HG03575 (cell line): ENCODE data around the gene MFSD6.
"Not testable (repeated sequence)": the region's sequence is repeated elsewhere in the genome, so short reads cannot be mapped to it uniquely, and the experiment has no call there.

ENCODE experiments used
- ATAC-seq: cut with Tn5 transposase; IDR thresholded peaks from one replicate; pipeline ENCODE4 v1.9.1; 2021; ENCODE audit not compliant: unreplicated experiment, insufficient number of reproducible peaks, low FRiP score; ENCODE audit errors: extremely low read depth

Gene MFSD6

DNA sequence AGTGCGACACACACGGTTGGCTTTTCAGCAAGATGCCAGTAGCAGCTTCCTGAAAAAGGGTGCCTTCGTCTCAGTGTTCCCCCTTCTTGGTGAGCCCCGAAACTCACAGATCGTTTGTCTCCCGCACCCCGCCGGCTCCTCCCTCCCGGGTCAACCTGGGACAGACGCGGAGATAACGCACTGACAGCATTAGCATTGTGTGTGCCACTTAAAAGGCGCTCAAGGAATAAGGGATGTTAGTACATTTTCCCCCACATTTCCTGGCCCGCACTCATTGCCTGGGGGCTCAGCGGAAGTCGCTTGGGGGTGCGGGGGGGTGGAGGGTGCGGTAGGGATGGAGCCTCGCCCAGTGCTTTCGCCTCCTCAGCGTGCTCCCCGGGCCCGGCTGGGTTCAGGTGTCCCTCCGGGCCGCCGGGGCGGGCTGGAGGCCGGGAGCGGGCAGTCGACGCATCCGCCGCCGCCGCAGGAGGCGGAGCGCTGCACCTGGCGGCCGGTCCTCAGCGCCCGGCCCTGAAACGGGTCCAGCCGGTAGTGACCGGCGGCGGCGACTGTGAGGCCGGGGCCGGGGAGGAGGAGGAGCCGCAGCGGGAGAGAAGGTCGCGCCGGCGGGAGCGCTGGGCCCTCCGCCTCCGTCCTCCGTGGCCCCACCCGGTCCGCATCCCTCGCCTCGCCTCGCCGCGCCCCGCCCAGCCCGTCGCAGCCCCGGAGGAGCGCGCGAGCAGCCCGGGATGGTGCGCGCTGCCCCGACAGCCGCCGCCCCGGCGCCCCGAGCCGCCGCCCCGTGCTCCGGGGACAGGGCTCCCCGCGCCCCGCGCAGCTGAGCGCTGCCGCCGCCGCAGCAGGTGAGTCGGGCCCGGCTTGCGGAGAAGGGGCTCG, at the start of gene MFSD6:
Gene MFSD6, plus strand, starts transcription at position 694 of the 876 bp plus-strand sequence. CDS start 27,675 bp downstream, outside the sequence.
- ATAC-seq, result no peak

- not testable (repeated sequence) for ATAC-seq
Measured at GRCh38 chr2:190358655-190359448, 49.3 kb upstream of the MFSD6 start.

DNA sequence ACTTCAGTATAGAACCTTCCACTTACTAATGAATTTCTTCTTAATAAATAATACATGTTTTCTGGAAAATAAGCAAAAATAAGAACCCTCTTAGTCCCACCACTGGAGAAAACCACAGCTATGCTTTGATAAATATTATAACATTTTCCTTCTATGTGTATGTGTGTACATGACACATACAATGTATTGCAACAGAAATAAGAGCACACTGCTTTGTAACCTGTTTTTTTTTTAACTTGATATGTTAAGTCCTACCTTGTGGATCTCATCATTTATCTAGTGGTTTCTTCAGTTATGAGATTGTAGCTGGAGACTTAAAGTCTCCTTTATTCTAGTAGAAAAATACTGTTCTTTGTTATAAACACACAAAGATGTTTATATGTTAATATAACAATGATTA, 47.6 kb upstream of the MFSD6 start:
- no peak for ATAC-seq

DNA sequence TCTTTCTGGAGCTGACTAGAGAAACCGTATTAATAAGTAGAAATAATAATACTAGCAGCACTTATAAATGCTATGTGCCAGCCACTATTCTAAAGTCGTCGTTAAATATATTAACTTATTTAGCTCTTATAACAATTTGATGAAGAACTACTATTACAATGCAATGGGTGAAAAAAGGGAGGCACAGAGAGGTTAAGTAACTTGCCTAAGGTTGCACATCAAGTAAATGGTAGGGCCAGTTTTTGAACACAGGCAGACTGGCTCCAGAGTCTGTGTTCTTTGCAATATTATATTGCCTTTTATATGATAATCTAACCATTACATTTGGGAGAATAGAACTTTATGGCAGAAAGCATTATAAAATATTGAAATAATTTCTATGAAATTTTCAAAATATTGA, 47.2 kb upstream of the MFSD6 start:
- no peak for ATAC-seq

- no peak for ATAC-seq
Measured at GRCh38 chr2:190361572-190361971, 46.6 kb upstream of the MFSD6 start.

- ATAC-seq, result no peak
Measured at GRCh38 chr2:190362894-190363293, 45.3 kb upstream of the MFSD6 start.

GRCh38 chr2:190365499-190366204, 42.5 kb upstream of the MFSD6 start:
- ATAC-seq, result no peak

- ATAC-seq, result no peak
Measured at GRCh38 chr2:190366248-190366753, 41.9 kb upstream of the MFSD6 start.

DNA sequence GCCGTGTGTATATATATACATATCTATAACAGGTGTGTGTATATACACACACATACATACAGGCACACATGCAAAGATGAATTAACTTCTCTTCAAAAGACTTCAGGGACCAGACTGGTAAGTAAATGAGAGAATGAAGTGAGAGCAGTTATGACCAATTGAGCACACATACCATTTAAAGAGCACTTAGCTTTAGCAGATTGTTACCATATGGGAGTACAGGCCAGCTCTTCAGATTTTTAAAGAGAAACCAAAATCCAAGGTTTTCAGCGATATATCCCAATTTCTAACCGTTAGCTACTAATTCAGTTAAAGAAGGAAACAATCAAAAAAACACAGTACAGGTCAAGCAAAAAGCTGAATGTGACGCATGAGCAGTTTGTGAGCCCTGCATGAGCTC, 41.1 kb upstream of the MFSD6 start:
- ATAC-seq, result no peak

DNA sequence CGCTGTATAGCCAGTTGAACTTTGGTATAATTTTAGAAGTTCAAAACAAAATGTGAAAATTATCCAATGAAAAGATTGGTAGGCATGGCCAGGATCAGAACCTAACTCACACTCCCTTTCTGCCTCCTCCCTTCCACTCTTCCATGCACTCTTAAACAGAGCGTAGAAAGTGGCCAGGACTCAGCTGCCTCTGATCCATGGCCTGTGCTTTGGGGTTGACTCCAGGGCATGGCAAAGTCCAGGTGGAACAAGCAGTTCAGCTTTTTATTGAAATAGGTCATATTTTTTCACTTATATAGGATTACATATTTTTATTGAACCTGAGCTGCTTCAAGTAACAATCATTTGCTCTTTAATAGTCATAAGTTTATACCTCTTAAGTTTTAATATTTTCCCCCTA, 38.5 kb upstream of the MFSD6 start:
- ATAC-seq, result no peak

DNA sequence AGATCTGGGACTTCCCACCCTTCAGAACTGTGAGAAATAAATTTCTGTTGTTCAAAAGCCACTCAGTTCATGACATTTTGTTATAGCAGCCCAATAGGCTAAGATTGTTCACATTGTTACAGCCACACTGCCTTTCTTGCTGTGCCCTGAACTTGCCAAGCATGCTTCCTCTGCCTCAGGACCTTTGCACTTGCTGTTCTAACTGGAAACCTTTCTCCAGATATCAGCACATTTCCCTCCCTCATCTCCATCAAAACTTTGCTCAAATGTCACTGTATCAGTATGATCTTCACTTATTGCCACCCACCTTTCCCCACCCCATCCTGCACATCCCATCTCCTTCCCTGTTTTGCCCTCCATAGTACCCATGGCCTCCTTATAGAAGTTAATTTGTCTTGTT, 32.1 kb upstream of the MFSD6 start:
- ATAC-seq, result no peak

- no peak for ATAC-seq
Measured at GRCh38 chr2:190376591-190377245, 31.4 kb upstream of the MFSD6 start.

- ATAC-seq, result no peak
Measured at GRCh38 chr2:190378880-190379237, 29.3 kb upstream of the MFSD6 start.

DNA sequence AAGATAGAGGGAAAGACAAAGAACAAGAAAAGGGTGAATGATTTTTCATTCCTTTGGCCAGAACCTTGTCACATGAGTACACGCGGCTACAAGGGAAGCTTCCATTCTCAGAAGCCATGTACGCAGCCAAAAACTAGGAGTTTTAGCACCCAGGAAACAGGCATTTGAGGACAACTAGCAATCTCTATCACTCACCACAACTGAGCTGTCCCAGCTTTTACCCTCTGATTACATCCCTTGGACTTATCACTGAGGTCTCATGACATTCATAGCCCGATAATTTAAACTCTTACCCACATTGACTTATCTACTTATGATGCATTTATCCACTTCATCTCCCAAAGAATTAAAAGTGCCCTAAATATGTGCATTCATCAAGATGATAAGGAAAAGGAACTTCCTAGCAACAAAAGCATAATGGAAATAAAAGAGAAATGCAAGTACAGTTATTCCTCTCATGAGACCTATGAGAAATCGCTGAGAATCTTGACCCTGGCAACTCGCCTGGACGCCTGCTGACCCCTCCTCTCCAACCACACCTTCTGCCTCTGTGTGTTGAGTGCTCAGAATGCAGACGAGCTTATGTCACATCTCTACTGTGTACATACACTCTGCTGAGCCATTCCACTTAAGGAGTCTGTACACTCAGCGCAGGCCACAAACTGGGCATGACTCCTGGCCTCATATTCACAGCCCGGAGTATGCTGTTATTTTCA, 28.7 kb upstream of the MFSD6 start:
- no peak for ATAC-seq

DNA sequence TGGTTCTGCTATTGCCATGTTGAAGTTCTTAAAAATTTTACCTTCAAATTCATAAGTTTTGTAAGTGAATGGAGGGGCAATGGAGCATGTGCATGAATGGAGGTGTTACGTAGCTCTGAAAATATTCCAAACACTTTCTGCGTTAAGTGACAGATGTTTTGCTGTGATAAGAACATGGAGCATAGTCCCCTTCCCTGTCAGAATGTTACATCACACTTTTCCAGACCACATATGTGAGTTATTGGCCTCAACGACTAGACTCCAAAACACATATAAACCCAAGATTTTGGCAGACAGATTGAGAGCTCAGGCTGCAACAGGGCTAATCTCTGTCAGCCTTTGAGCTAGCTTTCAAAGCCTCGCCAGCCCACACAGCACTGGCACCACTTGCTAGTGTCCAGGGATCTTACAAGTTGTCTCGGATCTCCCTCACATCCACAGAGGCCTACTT, 27.2 kb upstream of the MFSD6 start:
- ATAC-seq, result no peak

DNA sequence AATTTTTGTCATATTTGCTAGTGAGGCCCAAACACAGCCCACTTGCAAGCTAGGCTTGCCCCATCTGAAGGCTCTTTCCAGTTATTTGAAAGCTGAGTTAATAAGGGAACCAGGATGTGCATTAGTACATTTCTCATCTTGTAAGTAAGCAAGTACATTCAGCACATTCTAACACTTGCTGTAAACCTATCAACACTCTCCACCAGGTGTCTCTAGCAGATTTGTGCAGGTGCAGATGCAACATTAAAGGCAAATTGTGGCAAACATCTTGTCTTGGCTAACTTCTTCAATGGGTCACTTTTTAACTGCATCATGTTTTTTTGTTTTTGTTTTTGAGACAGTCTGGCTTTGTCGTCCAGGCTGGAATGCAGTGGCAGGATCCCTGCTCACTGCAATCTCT, 25.3 kb upstream of the MFSD6 start:
- ATAC-seq, result peak; percentile 74

- no peak for ATAC-seq
Measured at GRCh38 chr2:190387422-190387821, 20.7 kb upstream of the MFSD6 start.

DNA sequence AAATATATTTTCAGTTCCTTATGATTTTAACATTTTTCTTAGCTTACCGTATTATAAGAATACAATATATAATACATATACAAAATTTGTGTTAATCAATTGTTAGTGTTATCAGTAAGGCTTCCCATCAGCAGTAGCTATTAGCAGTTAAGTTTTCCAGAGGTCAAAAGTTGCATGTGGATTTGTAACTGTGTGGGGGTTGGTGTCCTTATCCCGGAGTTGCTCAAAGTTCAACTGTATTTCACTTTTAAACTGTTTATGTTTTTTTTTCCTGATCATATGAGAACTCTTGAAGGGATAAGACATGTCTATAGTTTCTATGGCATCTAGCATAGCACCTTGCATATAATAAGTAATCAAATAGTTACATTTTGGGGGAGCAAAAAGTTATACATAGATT, 11.9 kb upstream of the MFSD6 start:
- ATAC-seq, result no peak
